PC-9 (cell line): Measurements from ENCODE around the gene RIOK2. TPM values are rescaled to one million over a fixed set of nuclear protein-coding genes. Genes with fewer than 3 reads are reported as not detected.

Experiments used
- BruUV-seq: library from RNA; stranded (reverse); fragments of 400-500 nt; replicated peaks from 2 replicates; lab custom pipeline; 2021; lab: Mats Ljungman, UMichigan
- CTCF ChIA-PET: fragments of 300-600 bp; sonication (Branson Sonifier 250); formaldehyde crosslinking; loops from one replicate; lab custom pipeline; 2022; ENCODE audit warnings: antibody characterized with exemption; lab: Charles Lee
- POLR2A ChIA-PET: fragments of 300-600 bp; sonication (Branson Sonifier 250); formaldehyde crosslinking; loops from one replicate; lab custom pipeline; 2022; ENCODE audit warnings: antibody characterized with exemption; ENCODE audit not compliant: unreplicated experiment; lab: Charles Lee
- DNase-seq, 2 experiments: peaks; one replicate each; pipeline versions ENCODE4 v3.0.0 to v3.0.0-alpha.2; 2015 to 2022; ENCODE audit warnings: mixed read lengths in 1 of 2
- H2AFZ ChIP-seq: fragments of 200-600 bp; sonication (generic); 2 replicates; pipeline ENCODE4 v1.8.1; 2017; ENCODE audit warnings: antibody characterized with exemption
- H3F3A ChIP-seq: fragments of 200-600 bp; sonication (generic); 2 replicates; pipeline ENCODE4 v1.8.1; 2017; ENCODE audit warnings: antibody characterized with exemption, mild to moderate bottlenecking, low read depth; ENCODE audit not compliant: insufficient read depth
- H3K27ac ChIP-seq: fragments of 200-600 bp; sonication (generic); 2 replicates; pipeline ENCODE4 v1.6.1; 2016; ENCODE audit warnings: mixed run types
- H3K27me3 ChIP-seq: fragments of 200-600 bp; sonication (generic); 2 replicates; pipeline ENCODE4 v1.6.1; 2016; ENCODE audit warnings: low read depth, mixed run types; ENCODE audit not compliant: insufficient read depth
- H3K36me3 ChIP-seq: fragments of 200-600 bp; sonication (generic); 2 replicates; pipeline ENCODE4 v1.6.1; 2016; ENCODE audit warnings: low read depth, mixed run types
- H3K4me1 ChIP-seq: fragments of 200-600 bp; sonication (generic); replicated peaks from 2 replicates; pipeline ENCODE4 v1.6.1; 2016; ENCODE audit warnings: mixed run types; ENCODE audit not compliant: insufficient read depth
- H3K4me2 ChIP-seq: fragments of 200-600 bp; sonication (generic); 2 replicates; pipeline ENCODE4 v1.6.1; 2017; ENCODE audit warnings: mixed run types
- H3K4me3 ChIP-seq: fragments of 200-600 bp; sonication (generic); 2 replicates; pipeline ENCODE4 v1.6.1; 2016; ENCODE audit warnings: mixed run types
- H3K79me2 ChIP-seq: fragments of 200-600 bp; sonication (generic); 2 replicates; pipeline ENCODE4 v1.6.1; 2017; ENCODE audit warnings: low read depth, mixed run types
- H3K9me2 ChIP-seq: fragments of 200-600 bp; sonication (generic); 2 replicates; pipeline ENCODE4 v1.8.1; 2017; ENCODE audit warnings: mild to moderate bottlenecking; ENCODE audit not compliant: insufficient read depth
- H3K9me3 ChIP-seq: fragments of 200-600 bp; sonication (generic); 2 replicates; pipeline ENCODE4 v1.8.1; 2016; ENCODE audit warnings: low read depth; ENCODE audit not compliant: insufficient read depth
- H4K20me1 ChIP-seq: fragments of 200-600 bp; sonication (generic); 2 replicates; pipeline ENCODE4 v1.8.1; 2017; ENCODE audit not compliant: insufficient read depth
- CTCF ChIP-seq: fragments of 200-600 bp; sonication (generic); conservative IDR thresholded peaks from 2 replicates; pipeline ENCODE4 v1.6.1; 2017; ENCODE audit warnings: mixed run types, antibody characterized with exemption, mild to moderate bottlenecking, moderate library complexity
- EZH2 ChIP-seq: fragments of 200-600 bp; sonication (generic); IDR thresholded peaks from 2 replicates; pipeline ENCODE4 v1.8.0; 2017; ENCODE audit warnings: antibody characterized with exemption, low read depth
- intact Hi-C: fragments of 100-400 bp; cut with micrococcal nuclease; formaldehyde crosslinking; loops from one replicate; pipeline ENCODE4 v1.10.0; 2022; ENCODE audit not compliant: unreplicated experiment
- total RNA-seq: library from RNA; stranded (reverse); gene quantifications from 2 replicates; pipeline ENCODE4 v1.2.3, GENCODE V29; 2021

The RIOK2 gene
- total RNA-seq, 1 experiment from 2014 or later: 18.4 TPM

DNA sequence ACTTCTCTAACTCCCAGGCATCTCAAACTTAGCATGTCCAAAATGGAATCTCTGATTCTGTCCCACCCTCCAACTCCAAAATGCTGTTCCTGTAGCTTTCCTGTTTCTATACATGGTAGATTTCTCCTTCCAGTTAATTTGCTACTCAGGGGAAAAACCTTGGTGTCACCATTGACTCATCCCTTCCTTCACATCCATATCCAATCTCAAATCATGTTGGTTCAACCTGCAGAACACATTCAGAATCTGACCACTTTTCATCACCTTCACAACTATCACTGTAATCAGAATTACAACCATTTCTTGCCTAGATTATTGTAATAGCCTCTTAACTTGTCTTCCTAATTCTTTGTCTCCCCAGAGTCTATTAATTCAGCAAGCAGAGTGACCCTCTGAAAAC is 10.8 kb downstream of the RIOK2 start:
- no peaks in the 10 kb centered on the region for H3F3A ChIP-seq
- no peak for TF ChIP-seq CTCF
- no peak for TF ChIP-seq EZH2

DNA sequence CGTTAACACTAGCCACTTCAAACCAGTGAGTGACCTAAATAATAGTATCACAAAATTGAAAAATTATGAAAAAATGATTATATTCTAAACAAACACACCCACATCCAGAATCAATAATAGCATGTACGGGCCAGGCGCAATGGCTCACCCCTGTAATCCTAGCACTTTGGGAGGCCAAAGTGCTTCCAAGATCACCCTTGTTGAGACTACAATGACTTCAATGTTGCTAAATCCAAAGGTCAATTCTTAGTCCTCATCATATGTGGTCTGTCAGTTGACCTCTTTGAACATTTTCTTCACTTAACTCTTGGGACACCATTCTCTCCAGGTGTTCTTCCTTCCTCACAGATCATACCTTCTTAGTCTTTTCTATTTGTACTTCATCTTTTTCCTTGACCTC is 11.3 kb downstream of the RIOK2 start:
- H3K4me3 ChIP-seq: no peak overlapping the region
- no TSS peak for BruUV-seq
- H3K27me3 ChIP-seq: no peaks in the 10 kb centered on the region
- no peaks in the 10 kb centered on the region for H3K79me2 ChIP-seq
- H2AFZ ChIP-seq: no peak overlapping the region
- H3K9me2 ChIP-seq: no peaks in the 10 kb centered on the region
- no peak for DNase-seq
- no peaks in the 10 kb centered on the region for H3K9me3 ChIP-seq
- POLR2A ChIA-PET: no interaction called here
- no peaks in the 10 kb centered on the region for H4K20me1 ChIP-seq
- H3F3A ChIP-seq: no peaks in the 10 kb centered on the region
- intact Hi-C loops: no loop called here
- peaks cover 47% of the 10 kb centered on the region for H3K36me3 ChIP-seq
- CTCF ChIA-PET: no interaction called here
- no peaks in the 10 kb centered on the region for H3K4me1 ChIP-seq
- TF ChIP-seq EZH2: no peak
- H3K4me2 ChIP-seq: no peak overlapping the region
- H3K27ac ChIP-seq: no peak overlapping the region

More for the DNA sequence above, 10.8 kb downstream of the RIOK2 start:
- Histone ChIP-seq H3K9me2 (no peaks in the 10 kb centered on the region), H3K4me2 (no peak overlapping the region), H3K4me3 (no peak overlapping the region), H3K9me3 (no peaks in the 10 kb centered on the region), H3K79me2 (no peaks in the 10 kb centered on the region), H3K27ac (no peak overlapping the region), H3K27me3 (no peaks in the 10 kb centered on the region), H3K36me3 (peaks cover 49% of the 10 kb centered on the region), H4K20me1 (no peaks in the 10 kb centered on the region), H2AFZ (no peak overlapping the region), H3K4me1 (no peaks in the 10 kb centered on the region)
- ChIA-PET POLR2A (no interaction called here), CTCF (no interaction called here)
- BruUV-seq: no TSS peak
- DNase-seq: no peak
- intact Hi-C loops: no loop called here

DNA sequence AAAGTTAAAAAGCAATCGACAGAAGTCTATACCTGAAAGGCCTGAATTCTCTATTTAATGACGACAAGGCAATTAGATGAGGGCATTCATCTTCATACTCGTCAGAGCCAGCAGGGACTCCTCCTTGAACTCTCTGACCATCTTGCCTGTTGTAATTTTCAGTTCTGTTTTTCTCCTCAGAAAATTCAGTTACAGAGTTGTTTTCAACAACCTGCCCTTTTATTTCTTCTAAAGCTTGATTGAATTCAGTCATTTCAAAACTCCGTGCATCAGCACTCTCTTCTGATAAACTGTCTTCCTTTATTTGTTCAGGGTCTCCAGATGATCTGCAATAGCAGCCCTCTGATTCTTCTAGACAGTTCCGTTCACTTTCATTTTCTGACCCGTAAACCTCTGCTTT is 15.6 kb downstream of the RIOK2 start:
- no peaks in the 10 kb centered on the region for H3K9me2 ChIP-seq
- POLR2A ChIA-PET: no interaction called here
- DNase-seq: no peak
- BruUV-seq: no TSS peak
- no peaks in the 10 kb centered on the region for H3K4me1 ChIP-seq
- no peak overlapping the region for H3K27ac ChIP-seq
- H3K36me3 ChIP-seq: peaks cover 42% of the 10 kb centered on the region
- CTCF ChIA-PET: no interaction called here
- H3K9me3 ChIP-seq: no peaks in the 10 kb centered on the region
- no peak overlapping the region for H3K4me3 ChIP-seq
- TF ChIP-seq EZH2: no peak
- TF ChIP-seq CTCF: no peak
- no peaks in the 10 kb centered on the region for H3K79me2 ChIP-seq
- H2AFZ ChIP-seq: no peak overlapping the region
- no peaks in the 10 kb centered on the region for H3K27me3 ChIP-seq
- no peaks in the 10 kb centered on the region for H4K20me1 ChIP-seq
- intact Hi-C loops: loop anchor here (10.0 kb wide), 1 partner anchor 503 kb away; the partner anchor contains the start of gene CAST
- H3F3A ChIP-seq: peaks cover 5% of the 10 kb centered on the region; the same call in 1 of the 2 replicates
- no peak overlapping the region for H3K4me2 ChIP-seq

- TF ChIP-seq EZH2: no peak
- no peak for TF ChIP-seq CTCF
- peaks cover 38% of the 10 kb centered on the region for H3K36me3 ChIP-seq
- H3K9me3 ChIP-seq: no peaks in the 10 kb centered on the region
- H3K4me1 ChIP-seq: no peaks in the 10 kb centered on the region
- ChIA-PET CTCF (no interaction called here), POLR2A (no interaction called here)
- no peak overlapping the region for H2AFZ ChIP-seq
- intact Hi-C loops: loop anchor here (10.0 kb wide), 1 partner anchor 501 kb away; the partner anchor contains the start of gene CAST
- H3K4me2 ChIP-seq: no peak overlapping the region
- peaks cover 5% of the 10 kb centered on the region; the same call in 1 of the 2 replicates for H3F3A ChIP-seq
- BruUV-seq: no TSS peak
- H3K9me2 ChIP-seq: no peaks in the 10 kb centered on the region
- DNase-seq: no peak
- H3K27me3 ChIP-seq: no peaks in the 10 kb centered on the region
- no peak overlapping the region for H3K4me3 ChIP-seq
- H3K79me2 ChIP-seq: no peaks in the 10 kb centered on the region
- H4K20me1 ChIP-seq: no peaks in the 10 kb centered on the region; the same call in 1 of the 2 replicates
- no peak overlapping the region for H3K27ac ChIP-seq
Measured at GRCh38 chr5:97165726-97166125, 17.3 kb downstream of the RIOK2 start.
